Right ventricle myocardium inferior (tissue), 1 donor: ENCODE data around the gene UBL5. TPM values are rescaled to one million over a fixed set of nuclear protein-coding genes. Genes with fewer than 3 reads are reported as not detected.
"Not testable (repeated sequence)": the region's sequence is repeated elsewhere in the genome, so short reads cannot be mapped to it uniquely, and the experiment has no call there.

Experiments used
- ATAC-seq: fragments of 200-7000 bp; cut with Tn5 transposase; one replicate; pipeline ENCODE4 v1.9.1; 2020; ENCODE audit warnings: mild to moderate bottlenecking, moderate library complexity
- DNase-seq: peaks from one replicate; pipeline ENCODE4 v3.0.0; 2021; ENCODE audit errors: missing footprints
- intact Hi-C: fragments of 100-400 bp; cut with DNase I; formaldehyde crosslinking; loops from one replicate; pipeline ENCODE4 v1.11.0; 2022
- total RNA-seq: library from RNA; stranded (reverse); fragmentation: NEBNext Ultra II Directional; extraction: Animal tissue kit (Norgen Biotek cat#: 25700); gene quantifications from one replicate; pipeline ENCODE4 v1.2.1, GENCODE V29; 2021
- donor health status: DM: no; HTN: yes; CAD: no; lungs with severe emphysema.

The UBL5 gene
- total RNA-seq, 1 donor from 2014 or later = 581 TPM

DNA sequence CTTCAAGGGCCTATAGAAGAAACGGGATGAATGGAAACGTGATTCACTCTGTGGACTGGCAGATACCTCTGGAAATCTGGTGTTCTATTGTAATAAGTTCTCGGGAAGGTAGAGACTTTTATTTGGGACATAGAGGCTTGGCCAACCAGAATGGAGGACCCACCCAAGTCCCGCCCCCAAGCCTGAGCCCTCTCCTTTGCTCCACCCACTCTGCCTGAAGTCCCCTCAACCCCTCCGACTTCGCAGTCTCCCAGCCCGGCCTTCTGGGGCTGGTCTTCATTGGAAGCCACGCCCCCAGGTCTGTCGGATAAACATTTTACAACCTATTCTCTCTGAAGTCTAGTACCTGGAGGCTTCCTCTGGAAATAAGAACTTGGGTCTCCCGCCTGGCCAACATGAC, 25.7 kb upstream of the UBL5 start:
- intact Hi-C loops = no loop called here
- no peak for DNase-seq

DNA sequence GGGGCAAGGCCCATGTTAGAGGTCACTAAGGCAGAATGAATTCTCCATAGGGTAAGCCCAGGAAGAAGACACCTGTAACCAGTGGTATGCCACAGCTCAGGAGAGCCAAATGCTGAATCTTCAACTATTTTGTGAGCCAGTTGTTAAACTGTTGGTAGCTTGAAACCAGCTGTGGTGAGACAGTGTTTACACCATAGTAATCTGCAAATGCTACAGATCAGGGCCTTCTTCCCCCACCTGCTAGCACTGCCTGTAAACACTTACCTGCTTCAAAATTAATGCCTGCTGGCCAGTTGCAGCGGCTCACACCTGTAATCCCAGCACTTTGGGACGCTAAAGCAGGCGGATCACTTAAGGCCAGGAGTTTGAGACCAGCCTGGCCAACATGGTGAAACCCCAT, 20.9 kb upstream of the UBL5 start:
- no peak for ATAC-seq
- intact Hi-C loops = no loop called here

More for the DNA sequence above, 25.7 kb upstream of the UBL5 start:
- ATAC-seq = no peak

GRCh38 chr19:9808855-9809824, 18.6 kb upstream of the UBL5 start:
- intact Hi-C loops = no loop called here
- no peak for DNase-seq
- ATAC-seq = no peak

More for the DNA sequence above, 20.9 kb upstream of the UBL5 start:
- no peak for DNase-seq

DNA sequence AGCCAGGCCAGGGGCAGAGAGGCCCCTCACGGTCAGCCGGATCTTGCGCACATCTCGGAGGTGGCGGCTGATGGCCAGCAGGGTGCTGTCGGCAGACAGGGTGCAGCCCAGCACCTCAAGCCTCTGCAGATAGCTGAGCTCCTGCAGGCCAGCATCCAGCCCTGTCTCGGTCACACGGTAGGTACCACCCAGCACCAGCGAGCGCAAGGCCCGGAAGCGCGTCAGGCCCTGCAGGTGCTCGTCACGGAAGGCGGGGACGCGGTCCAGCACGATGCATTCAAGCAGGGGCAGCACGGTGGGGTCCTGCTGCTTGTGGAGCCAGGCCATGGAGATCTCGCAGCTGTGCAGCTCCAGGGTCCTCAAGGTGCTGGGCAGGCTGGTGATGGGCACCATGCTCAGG, 16.6 kb upstream of the UBL5 start:
- ATAC-seq (peak; percentile 20), DNase-seq (no peak)
- intact Hi-C loops = no loop called here

GRCh38 chr19:9818175-9818733, 9.5 kb upstream of the UBL5 start:
- ATAC-seq = no peak
- DNase-seq = no peak
- intact Hi-C loops = no loop called here

GRCh38 chr19:9818734-9819595, 8.8 kb upstream of the UBL5 start, which contains the start of gene FBXL12:
Gene FBXL12, minus strand, starts transcription at chr19:9819079. Its CDS starts 266 bp downstream, at chr19:9818813.
- DNase-seq = peak; percentile 100
- intact Hi-C loops = loop anchor here (1.0 kb wide), 1 partner anchor 27 kb away; no protein-coding TSS in a partner anchor
- ATAC-seq = peak; percentile 95

DNA sequence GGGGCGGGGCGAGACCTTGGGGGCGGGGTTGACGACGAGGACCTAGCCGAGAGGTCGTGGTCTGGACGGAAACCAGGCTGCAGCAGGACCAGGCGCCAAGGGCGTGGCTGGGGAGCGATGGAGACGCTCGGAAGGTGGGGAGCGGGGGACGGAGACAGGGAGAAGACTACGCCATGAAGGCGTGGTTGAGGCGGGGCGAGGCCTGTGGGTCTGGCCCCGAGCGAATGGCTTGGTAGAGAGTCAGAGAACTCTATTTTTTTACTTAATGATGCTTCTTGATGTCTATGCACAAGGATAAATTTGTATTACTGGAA, 8.2 kb upstream of the UBL5 start:
- DNase-seq (no peak), ATAC-seq (no peak)
- intact Hi-C loops = loop anchor here (1.0 kb wide), 1 partner anchor 27 kb away; no protein-coding TSS in a partner anchor

DNA sequence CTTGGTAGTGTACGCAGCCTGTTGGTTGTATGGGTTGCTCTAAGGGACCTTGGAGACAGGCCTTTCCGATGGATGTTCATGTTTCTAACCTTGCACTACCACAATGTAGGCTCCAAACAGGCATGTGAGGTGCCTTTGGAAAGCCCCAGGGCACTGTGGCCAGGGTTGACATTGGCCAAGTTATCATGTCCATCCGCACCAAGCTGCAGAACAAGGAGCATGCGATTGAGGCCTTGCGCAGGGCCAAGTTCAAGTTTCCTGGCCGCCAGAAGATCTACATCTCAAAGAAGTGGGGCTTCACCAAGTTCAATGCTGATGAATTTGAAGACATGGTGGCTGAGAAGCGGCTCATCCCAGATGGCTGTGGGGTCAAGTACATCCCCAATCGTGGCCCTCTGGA, 7.7 kb upstream of the UBL5 start:
- DNase-seq, intact Hi-C loops, ATAC-seq: not testable (repeated sequence)

GRCh38 chr19:9823816-9824215, 3.9 kb upstream of the UBL5 start:
- intact Hi-C loops = no loop called here
- ATAC-seq (no peak), DNase-seq (no peak)

- ATAC-seq (no peak), DNase-seq (no peak)
- intact Hi-C loops = no loop called here
Measured at GRCh38 chr19:9828551-9829063, 889 bp downstream of the UBL5 start.

GRCh38 chr19:9834307-9834725, 6.6 kb downstream of the UBL5 start:
- intact Hi-C loops = no loop called here
- DNase-seq = no peak
- no peak for ATAC-seq

GRCh38 chr19:9834726-9835506, 7.2 kb downstream of the UBL5 start, which contains the start of gene PIN1:
Gene PIN1, plus strand, starts transcription at chr19:9835318. Its CDS starts 27 bp downstream, at chr19:9835345.
- intact Hi-C loops = no loop called here
- peak; percentile 99 for DNase-seq
- peak; percentile 100 for ATAC-seq

DNA sequence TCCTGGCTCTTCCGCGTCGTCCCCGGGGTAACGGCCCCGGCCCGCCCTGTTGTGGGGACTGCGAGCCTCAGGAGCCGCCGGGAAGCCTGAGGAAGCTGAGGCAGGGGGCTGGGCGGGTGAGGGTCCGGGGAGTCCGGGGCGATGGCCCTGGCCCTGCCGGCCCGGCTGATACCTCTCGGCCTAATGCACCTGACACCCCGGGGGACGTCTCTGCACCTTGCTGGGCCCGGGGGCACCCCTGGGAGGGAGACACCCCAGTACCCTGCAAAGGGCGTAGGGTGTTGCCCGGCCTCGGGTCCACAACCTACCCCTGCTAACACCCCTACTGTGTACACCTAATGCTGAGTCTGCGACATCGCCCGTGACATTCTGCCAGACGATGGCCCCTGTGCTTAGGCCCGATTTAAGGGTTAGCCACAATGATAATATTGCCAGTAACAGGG, 7.8 kb downstream of the UBL5 start:
- no peak for ATAC-seq
- intact Hi-C loops = no loop called here
- DNase-seq = no peak

DNA sequence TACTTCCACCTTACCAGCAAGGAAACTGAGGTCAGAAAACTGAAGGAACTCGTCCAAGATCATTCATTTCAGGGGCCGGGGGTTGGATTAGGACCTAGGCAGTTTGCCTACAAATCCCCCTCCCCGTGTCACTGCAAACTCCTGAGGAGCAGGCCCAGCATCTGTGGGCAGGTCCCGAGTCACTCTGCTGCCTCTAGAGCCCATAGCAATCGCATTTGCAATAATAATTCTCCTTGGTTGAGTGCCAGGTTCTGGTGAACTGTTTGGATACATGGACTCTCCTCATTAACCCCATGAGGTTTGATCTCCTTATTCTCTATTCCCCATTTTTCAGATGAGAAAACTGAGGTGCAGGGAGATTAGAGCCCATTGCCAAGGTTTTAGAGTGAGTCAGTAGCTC, 8.3 kb downstream of the UBL5 start:
- ATAC-seq (no peak), DNase-seq (no peak)
- intact Hi-C loops = no loop called here

GRCh38 chr19:9838324-9838723, 10.6 kb downstream of the UBL5 start:
- no peak for DNase-seq
- ATAC-seq = no peak
- intact Hi-C loops = no loop called here

DNA sequence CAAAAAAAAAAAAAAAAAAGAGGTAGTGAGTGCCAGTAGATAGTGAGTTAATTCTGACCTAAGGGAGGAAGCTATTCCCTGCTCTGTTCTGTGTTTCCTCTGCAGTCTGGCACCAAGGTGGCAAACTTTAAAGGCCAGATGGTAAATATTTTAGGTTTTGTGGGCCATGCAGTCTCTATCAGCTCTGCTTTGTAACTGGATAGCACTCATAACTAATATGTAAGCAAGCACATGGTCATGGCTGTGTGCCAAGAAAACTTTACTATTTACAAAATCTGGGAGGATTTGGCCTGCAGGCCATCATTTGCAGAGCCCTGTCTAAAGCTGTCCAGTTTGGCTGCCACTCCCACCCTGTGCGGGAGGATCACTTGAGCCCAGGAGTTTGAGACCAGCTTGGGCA, 11.7 kb downstream of the UBL5 start:
- no peak for ATAC-seq
- intact Hi-C loops = no loop called here
- no peak for DNase-seq

DNA sequence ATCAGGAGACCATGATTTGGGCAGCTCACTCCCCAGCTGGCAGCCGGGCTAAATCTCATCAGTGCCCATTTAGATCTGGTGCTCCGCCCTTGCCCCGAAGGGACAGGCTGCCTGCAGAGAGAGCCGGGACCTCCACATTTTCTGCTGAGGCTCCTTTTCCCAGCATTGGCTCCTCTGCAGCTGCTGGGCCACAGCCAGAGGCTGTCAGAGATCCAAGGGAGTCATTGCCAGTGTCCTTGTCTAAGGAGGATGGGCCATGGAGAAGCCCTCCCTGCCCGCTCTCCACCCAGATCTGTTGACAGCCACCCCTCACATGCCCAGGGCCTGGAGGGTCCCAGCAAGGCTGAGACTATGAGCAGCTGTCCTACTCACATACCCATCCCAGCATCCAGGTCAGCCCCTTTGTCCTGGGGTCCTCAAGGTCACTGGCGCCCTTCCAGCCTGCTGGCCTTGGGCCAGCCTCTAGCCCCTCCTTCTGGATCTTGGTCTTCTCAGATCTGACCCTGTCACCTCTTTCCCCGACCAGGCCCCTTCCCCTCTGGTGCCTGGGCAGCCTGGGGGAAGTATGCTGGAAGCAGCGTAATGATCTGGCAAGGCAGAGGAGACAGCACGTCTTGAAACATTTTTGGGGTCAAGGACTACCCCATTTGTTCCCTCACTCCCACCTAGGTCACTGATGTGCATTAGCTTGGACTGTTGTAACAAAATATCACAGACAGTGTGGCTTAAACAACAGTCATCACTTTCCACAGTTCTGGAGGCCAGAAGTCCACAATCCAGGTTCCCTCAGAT, 15.3 kb downstream of the UBL5 start:
- DNase-seq (no peak), ATAC-seq (peak; percentile 29)
- intact Hi-C loops = no loop called here
